Measurements from ENCODE around the gene EPHA2. TPM values are rescaled to one million over a fixed set of nuclear protein-coding genes. Genes with fewer than 3 reads are reported as not detected.

The EPHA2 gene
- polyA plus RNA-seq, 2 of the 4 experiments (the other 2 are of a cell fraction): 59.3 to 93.2 TPM

- Histone ChIP-seq H3K27ac (peak overlapping the region; percentile 74 to 86; a peak in 5 of 6 replicates), H3K9me3 (no peaks in the 10 kb centered on the region), H3K4me1 (peaks cover 49% of the 10 kb centered on the region), H3K4me2 (no peak overlapping the region), H3K4me3 (no peak overlapping the region)
- 84% methylated on average over 7 of the region's 9 CpGs for WGBS (ENCODE audit: missing lambda C conversion rate)
- TF ChIP-seq CTCF (IDR thresholded peaks at IDR 0.05): no peak
- no peak for TF ChIP-seq HMGXB4 (CRISPR knock-in tag; IDR thresholded peaks at IDR 0.05; ENCODE audit: borderline replicate concordance)
- no peak for TF ChIP-seq PHF8 (IDR thresholded peaks at IDR 0.05; ENCODE audit: borderline replicate concordance, low read depth)
- no peak for TF ChIP-seq NFE2L2 (conservative IDR thresholded peaks at IDR 0.05; ENCODE audit: low read length)
- no peak for TF ChIP-seq FOSB (CRISPR knock-in tag; IDR thresholded peaks at IDR 0.05)
- no peak for TF ChIP-seq CBX2 (IDR thresholded peaks at IDR 0.05; ENCODE audit: borderline replicate concordance, low read depth)
- no peak for TF ChIP-seq RCOR1 (IDR thresholded peaks at IDR 0.05; ENCODE audit: low read depth, low read length)
- no peak for TF ChIP-seq USF2 (IDR thresholded peaks at IDR 0.05)
- no peak for TF ChIP-seq BHLHE40 (IDR thresholded peaks at IDR 0.05; ENCODE audit: low read depth, low read length)
- TF ChIP-seq RARB (CRISPR knock-in tag; IDR thresholded peaks at IDR 0.05): no peak
- no peak for TF ChIP-seq ESRRA (IDR thresholded peaks at IDR 0.05; ENCODE audit: borderline replicate concordance, low read length)
- TF ChIP-seq NR3C1 (IDR thresholded peaks at IDR 0.05): no peak
- TF ChIP-seq CHD2 (IDR thresholded peaks at IDR 0.05; ENCODE audit: low read length, partially characterized antibody): no peak
- DNase-seq (ENCODE audit: low read depth in 1 of 2, low spot score in 1 of 2) (no peak), ATAC-seq (no peak), FAIRE-seq (no peak)
- ChIA-PET CTCF (interaction anchor here (0.6 to 12.5 kb wide), 38 partner anchors 8 to 282 kb away, joined by 3 to 318 read pairs (median 6); partner anchors contain the start of genes CPLANE2, EPHA2 and FAM131C), POLR2A (interaction anchor here (0.9 kb wide), 1 partner anchor 62 kb away, joined by 3 read pairs; no protein-coding TSS in a partner anchor)
These were observed 74.2 kb downstream of the EPHA2 start for GRCh38 chr1:16081636-16082035.

GRCh38 chr1:16080422-16081150 is 75.3 kb downstream of the EPHA2 start:
- 67% methylated on average over 4 of the region's 5 CpGs for WGBS (ENCODE audit: missing lambda C conversion rate)
- H3K4me3 ChIP-seq: no peak overlapping the region
- ChIA-PET CTCF (interaction anchor here (0.8 to 12.5 kb wide), 15 partner anchors 12 to 163 kb away, joined by 3 to 318 read pairs (median 23); partner anchors contain the start of gene EPHA2), POLR2A (no interaction called here)
- DNase-seq (ENCODE audit: low read depth in 1 of 2, low spot score in 1 of 2) (no peak), FAIRE-seq (no peak), ATAC-seq (no peak)
- TF ChIP-seq ZC3H11A (IDR thresholded peaks at IDR 0.05): peak; percentile 76
- no peak for TF ChIP-seq SMC3 (IDR thresholded peaks at IDR 0.05)
- peak overlapping the region; percentile 37 to 86; a peak in 4 of 6 replicates for H3K27ac ChIP-seq
- H3K4me1 ChIP-seq: peaks cover 60% of the 10 kb centered on the region
- no peaks in the 10 kb centered on the region for H3K9me3 ChIP-seq
- H3K4me2 ChIP-seq: no peak overlapping the region

- peak; percentile 52 to 76 for DNase-seq (ENCODE audit: low read depth in 1 of 2, low spot score in 1 of 2)
- CTCF ChIA-PET: interaction anchor here (0.6 to 12.5 kb wide), 51 partner anchors 9 to 287 kb away, joined by 3 to 318 read pairs (median 6); partner anchors contain the start of genes CPLANE2 and EPHA2
- no peak for TF ChIP-seq HDAC2 (IDR thresholded peaks at IDR 0.05)
- no peak for TF ChIP-seq MAFK (IDR thresholded peaks at IDR 0.05; ENCODE audit: partially characterized antibody)
- TF ChIP-seq TFCP2L1 (CRISPR knock-in tag; IDR thresholded peaks at IDR 0.05): no peak
- TF ChIP-seq FOSL2 (IDR thresholded peaks at IDR 0.05): no peak
- no peak for TF ChIP-seq FOSL2 (CRISPR knock-in tag; IDR thresholded peaks at IDR 0.05)
- no peak for TF ChIP-seq BHLHE40 (IDR thresholded peaks at IDR 0.05; ENCODE audit: low read depth, low read length)
- no peak for TF ChIP-seq CHD2 (IDR thresholded peaks at IDR 0.05; ENCODE audit: low read length, partially characterized antibody)
- no peak for TF ChIP-seq E2F6 (IDR thresholded peaks at IDR 0.05; ENCODE audit: borderline replicate concordance, low read depth)
- no peak for TF ChIP-seq KDM1A (IDR thresholded peaks at IDR 0.05; ENCODE audit: low read depth)
- TF ChIP-seq CBX8 (IDR thresholded peaks at IDR 0.05): no peak
- TF ChIP-seq RAD21 (conservative IDR thresholded peaks at IDR 0.05 in 1 of 2, IDR thresholded peaks at IDR 0.05 in 1 of 2): peak; percentile 91
- TF ChIP-seq USF2 (IDR thresholded peaks at IDR 0.05): no peak
- TF ChIP-seq CBX2 (IDR thresholded peaks at IDR 0.05; ENCODE audit: borderline replicate concordance, low read depth): no peak
These were observed 76.8 kb downstream of the EPHA2 start for GRCh38 chr1:16078925-16079656.

More at GRCh38 chr1:16078925-16079656, 76.8 kb downstream of the EPHA2 start:
- FAIRE-seq (no peak), ATAC-seq (peak; percentile 58 to 78)
- Histone ChIP-seq H3K4me1 (peaks cover 72% of the 10 kb centered on the region), H3K9me3 (no peaks in the 10 kb centered on the region), H3K4me2 (peak overlapping the region; percentile 57), H3K4me3 (no peak overlapping the region), H3K27ac (peak overlapping the region; percentile 74 to 86)
- WGBS (ENCODE audit: missing lambda C conversion rate): 16% methylated on average over 5 of the region's 10 CpGs
- POLR2A ChIA-PET: interaction anchor here (0.8 to 1.3 kb wide), 4 partner anchors 60 to 109 kb away, joined by 3 to 7 read pairs (median 3); no protein-coding TSS in a partner anchor

All from A549 (cell line).